Embryonic facial prominence (tissue), 1 donor: ENCODE measurements around the gene ZNHIT1.

Experiments used
- DNase-seq: peaks from one replicate; pipeline ENCODE4 v3.0.0-alpha.2; 2016; ENCODE audit errors: extremely low spot score

Gene ZNHIT1

GRCh38 chr7:101217388-101218235, at the start of gene ZNHIT1, which contains the start of gene PLOD3:
ZNHIT1 (plus strand) TSS chr7:101218165; CDS start chr7:101218196, 31 bp downstream.
PLOD3 (minus strand) TSS chr7:101217581; CDS start chr7:101217274, 307 bp downstream.
- peak; percentile 98 for DNase-seq

GRCh38 chr7:101168412-101169049, 49.4 kb upstream of the ZNHIT1 start:
- DNase-seq: no peak

DNA sequence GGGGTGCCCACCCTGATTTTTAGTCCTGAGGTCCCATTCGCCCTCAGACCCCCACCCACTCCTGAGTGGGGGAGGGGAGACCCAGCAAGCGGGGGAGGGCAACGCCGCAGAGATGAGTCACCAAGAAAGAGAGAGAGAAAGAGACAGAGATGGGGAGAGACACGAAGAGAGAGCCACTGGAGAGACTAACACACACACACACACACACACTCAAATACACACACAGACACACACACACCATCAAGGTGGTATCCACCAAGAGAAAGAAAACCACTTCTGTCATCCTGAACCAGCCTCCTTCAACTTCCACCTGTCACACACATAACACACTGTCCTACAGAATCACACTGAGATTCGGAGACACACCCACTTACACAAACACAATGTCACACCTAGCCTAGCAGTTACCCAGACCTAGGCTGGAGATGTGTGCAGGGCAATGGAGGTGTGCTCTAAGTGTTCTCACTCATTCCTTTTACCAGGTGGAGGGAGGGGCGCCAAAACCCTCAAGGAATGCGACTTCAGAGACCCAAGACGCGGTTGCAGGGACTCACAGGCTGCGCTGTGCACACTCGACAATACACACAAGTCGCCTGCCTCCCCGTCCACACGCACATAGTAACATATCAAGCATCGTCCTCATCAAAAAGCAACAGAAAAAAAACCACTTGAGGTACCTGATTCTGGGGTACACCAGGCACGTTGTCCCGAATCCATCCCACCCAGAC, 48.7 kb upstream of the ZNHIT1 start:
- no peak for DNase-seq

GRCh38 chr7:101169838-101170551, 48.0 kb upstream of the ZNHIT1 start:
- no peak for DNase-seq

DNA sequence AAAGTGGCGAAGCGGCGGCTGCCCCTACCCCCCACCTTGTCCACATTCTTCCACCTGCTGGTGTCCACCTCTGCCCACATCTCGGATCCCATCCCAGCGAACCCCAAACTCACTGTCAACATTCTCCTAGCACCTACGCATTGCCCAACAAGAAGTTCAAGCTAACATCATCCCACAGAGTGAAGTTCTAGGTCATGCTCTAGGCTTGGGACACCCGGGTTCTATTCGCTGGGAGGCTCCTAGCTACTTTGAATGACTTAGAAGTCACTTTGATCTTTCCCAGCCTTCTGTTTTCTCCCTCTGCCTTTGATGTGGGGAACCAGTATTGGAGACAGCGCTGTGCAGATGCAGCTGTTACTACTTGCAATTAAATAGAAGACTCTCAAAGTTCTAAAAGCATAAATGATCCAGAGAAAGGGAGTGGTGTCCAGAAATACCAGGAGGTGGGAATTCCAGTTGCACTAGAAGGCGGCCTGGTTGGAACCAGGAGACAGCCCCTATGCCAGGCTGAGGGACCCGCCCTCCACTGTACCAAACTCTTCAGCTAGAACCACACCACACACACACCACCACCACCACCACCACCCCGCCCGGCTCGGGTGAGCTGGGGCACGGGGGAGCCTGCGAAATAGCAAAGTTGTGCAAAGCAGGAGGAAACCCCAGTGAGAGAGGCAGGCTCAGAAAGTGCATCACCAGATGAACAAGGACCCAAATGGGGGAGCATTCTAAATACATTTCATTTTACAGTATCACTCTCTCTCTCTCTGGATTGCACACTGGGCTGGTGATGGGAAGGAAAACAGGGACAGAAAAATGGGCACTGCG, 47.1 kb upstream of the ZNHIT1 start:
- no peak for DNase-seq

- DNase-seq: no peak
Observed at GRCh38 chr7:101171442-101171837, 46.5 kb upstream of the ZNHIT1 start.

DNA sequence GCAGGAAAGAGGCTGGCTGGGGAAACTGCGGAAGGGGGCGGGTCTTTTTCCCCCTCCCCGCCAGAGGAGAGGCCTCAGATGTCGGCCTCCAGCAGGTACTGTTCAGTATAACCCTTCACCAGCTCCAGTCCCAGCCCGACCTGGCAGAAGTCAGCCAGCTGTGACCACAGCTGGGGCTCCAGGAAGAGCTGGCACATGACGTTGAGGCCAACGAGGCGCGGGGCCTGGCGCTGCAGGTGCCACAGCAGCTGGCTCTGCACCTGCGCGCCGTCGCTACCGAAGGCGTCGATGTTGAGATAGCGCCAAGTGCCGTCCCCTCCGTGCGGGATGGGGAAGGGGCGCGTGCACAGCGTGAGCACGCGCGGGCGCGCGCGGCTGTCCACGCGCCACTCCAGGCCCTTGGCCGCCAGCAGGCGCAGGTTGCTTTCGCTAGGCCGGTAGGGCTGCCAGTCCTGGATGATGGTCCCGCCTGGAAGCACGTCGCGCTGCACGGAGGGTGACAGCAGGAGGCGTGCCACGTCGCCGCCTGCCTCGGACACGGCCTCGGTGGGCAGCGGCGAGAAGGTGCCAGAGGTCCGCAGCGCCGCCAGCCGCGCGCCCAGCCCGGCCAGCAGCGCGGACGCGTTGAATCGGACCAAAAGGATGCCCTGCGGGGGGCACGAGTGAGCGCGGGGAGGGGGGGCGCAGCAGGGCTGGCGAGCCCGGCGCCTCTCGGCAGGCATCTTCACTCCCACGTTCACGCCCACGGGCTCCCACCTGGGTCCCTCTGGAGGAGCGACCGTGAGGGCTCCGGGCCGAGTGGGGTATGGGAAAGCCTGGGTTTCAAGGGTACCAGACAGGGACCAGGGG, 45.7 kb upstream of the ZNHIT1 start:
- no peak for DNase-seq

GRCh38 chr7:101172854-101173751, 44.9 kb upstream of the ZNHIT1 start:
- DNase-seq: no peak

DNA sequence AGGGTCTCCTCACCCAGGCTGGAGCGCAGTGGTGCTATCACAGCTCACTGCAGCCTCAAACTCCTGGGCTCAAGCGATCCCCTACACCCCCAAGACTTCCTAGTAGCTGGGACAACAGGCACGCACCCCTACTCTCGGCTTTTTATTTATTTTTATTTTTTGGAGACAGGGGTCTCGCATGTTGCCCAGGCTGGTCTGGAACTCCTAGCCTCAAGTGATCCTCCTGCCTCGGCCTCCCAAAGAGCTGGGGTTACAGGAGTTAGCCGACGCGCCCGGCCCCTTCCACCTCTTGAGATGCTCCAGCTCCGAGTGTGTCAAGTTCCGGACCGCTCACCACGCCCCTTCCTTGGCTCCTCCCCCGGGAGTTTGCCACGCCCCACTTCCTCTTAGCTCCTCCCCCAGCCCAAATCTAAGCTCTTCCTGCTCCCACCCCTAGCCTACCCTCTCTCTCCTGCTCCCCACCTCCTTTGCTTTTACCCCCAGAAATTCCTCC, 44.2 kb upstream of the ZNHIT1 start:
- DNase-seq: peak; percentile 5

- peak; percentile 1 for DNase-seq
Observed at GRCh38 chr7:101174322-101174854, 43.6 kb upstream of the ZNHIT1 start.

- DNase-seq: no peak
Observed at GRCh38 chr7:101175664-101176063, 42.3 kb upstream of the ZNHIT1 start.

GRCh38 chr7:101177644-101178043, 40.3 kb upstream of the ZNHIT1 start:
- DNase-seq: no peak

- no peak for DNase-seq
Observed at GRCh38 chr7:101179117-101179516, 38.8 kb upstream of the ZNHIT1 start.

GRCh38 chr7:101179713-101180112, 38.3 kb upstream of the ZNHIT1 start:
- no peak for DNase-seq

DNA sequence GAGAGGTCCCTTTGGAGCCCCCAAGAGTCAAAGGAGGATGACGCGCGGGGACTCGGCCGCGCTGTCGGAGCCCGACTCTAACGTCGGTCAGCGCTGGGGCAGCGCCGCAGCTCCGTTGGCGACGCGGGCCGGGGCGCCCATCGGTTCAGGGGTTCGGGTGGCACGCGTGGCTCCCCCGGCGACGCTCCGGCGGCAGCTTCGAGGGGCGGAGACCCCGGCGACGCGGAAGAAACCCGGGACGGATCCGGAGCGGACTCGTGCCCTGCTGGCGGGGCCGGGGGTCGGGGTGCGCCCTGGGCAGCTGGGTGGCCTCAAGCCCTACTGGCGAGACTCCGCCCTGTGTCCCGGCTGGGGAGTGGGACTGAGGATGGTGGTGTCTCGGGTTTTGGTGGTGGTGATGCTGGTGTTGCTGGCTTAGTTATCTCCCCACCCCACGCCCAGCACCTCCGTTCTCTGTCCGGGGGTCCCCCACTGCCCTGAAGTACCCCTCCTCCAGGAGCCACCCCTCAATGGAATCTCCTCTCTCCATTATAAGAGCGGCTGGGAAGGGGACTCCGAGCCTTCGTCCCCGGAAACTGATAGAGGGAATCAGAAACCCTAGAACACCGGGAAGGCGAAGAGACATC, 37.7 kb upstream of the ZNHIT1 start, which contains the start of gene NAT16:
Gene NAT16 (minus strand): TSS at position 164 of the 626 bp plus-strand sequence. CDS start 5,486 bp downstream, outside the sequence.
- no peak for DNase-seq

DNA sequence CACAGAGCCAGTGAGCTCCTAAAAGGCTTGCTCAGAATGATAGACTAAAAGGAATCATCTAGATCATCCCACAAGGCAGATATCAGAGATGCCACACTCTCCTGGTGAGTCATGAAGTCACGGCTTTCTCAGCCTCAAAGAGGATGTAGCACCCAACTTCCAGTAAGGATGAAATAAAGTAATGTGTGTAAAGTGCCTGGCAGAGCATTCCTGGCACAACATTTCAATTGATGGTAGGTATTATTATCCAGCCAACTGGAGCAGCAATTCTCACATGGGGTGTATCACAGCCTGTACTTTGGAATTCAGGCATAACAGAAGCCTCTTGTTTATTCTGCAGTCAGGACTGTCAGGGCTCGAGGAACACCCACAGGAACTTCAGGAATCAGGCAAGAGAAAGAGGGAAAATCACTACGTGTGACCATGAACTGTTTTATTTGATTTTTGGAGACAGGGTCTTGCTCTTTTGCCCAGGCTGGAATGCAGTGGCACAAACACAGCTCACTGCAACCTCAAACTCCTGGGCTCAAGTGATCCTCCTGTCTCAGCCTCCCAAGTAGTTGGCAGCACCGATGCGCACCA, 32.6 kb upstream of the ZNHIT1 start:
- no peak for DNase-seq

- DNase-seq: no peak
Observed at GRCh38 chr7:101186194-101186593, 31.8 kb upstream of the ZNHIT1 start.
